OCI-M2 (cell line): ENCODE measurements around the gene ELL3.
"Not testable (repeated sequence)": the region's sequence is repeated elsewhere in the genome, so short reads cannot be mapped to it uniquely, and the experiment has no call there.

Source experiments
- DNase-seq: peaks from one replicate; lab custom pipeline; 2025; ENCODE audit not compliant: unreplicated experiment; lab: John Stamatoyannopoulos, UW

The ELL3 gene, protein sequence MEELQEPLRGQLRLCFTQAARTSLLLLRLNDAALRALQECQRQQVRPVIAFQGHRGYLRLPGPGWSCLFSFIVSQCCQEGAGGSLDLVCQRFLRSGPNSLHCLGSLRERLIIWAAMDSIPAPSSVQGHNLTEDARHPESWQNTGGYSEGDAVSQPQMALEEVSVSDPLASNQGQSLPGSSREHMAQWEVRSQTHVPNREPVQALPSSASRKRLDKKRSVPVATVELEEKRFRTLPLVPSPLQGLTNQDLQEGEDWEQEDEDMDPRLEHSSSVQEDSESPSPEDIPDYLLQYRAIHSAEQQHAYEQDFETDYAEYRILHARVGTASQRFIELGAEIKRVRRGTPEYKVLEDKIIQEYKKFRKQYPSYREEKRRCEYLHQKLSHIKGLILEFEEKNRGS

DNA sequence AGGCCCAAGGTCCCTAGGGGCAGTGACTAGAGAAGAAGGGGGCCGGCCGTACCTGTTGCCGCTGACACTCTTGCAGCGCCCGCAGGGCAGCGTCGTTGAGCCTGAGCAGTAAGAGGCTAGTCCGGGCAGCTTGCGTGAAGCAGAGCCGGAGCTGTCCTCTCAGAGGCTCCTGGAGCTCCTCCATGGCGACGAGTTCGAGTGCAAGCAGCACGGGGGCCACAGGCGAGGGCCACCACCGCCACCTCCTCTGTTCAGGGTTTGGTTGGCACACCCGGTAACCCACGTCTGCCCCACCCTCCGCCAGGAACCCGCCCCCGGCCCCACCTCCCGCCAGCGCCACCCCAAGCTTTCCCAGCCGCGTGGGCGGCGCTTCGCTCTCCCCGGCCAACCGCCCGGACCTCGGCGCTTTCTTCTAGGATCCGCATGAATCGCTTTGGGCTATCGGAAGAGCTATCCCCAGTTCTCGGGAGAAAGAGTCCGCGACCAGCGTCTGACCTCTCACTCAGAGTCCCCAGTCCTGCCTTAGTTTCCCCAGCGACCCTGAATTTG is at the start of gene ELL3:
TSS of gene ELL3 (minus strand) at position 249 of the 549 bp plus-strand sequence. CDS start at position 184, 65 bp downstream.
- DNase-seq = no peak

DNA sequence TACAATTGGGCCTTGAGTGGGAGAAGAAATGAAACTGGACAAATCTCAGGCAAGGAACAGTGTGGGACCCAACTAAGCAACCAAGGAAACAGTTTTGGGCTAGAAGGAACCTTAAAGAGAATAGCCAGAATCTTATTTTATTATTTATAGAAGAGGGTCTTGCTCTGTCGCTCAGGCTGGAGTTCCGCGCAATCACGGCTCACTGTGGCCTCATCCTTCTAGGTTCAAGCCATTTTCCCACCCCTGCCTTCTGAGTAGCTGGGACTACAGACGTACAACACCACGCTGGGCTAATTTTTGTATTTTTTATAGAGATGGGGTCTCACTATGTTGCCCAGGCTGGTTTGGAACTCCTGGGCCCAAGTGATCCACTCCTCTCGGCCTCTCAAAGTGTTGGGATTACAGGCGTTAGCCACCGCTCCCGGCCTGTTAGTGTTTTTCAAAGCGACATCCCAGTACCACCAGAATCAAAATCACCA is 49.3 kb upstream of the ELL3 start:
- DNase-seq = no peak

- not testable (repeated sequence) for DNase-seq
Measured at GRCh38 chr15:43825305-43825704, 48.5 kb upstream of the ELL3 start.

GRCh38 chr15:43824302-43825246 is 47.8 kb upstream of the ELL3 start, which contains the start of gene MFAP1:
TSS of gene MFAP1 (minus strand) at chr15:43824690. CDS start at chr15:43824569, 121 bp downstream.
- peak; percentile 72 for DNase-seq

- no peak for DNase-seq
Measured at GRCh38 chr15:43821505-43821904, 44.7 kb upstream of the ELL3 start.

- DNase-seq = not testable (repeated sequence)
Measured at GRCh38 chr15:43815064-43815463, 38.3 kb upstream of the ELL3 start.

GRCh38 chr15:43808960-43809678 is 32.4 kb upstream of the ELL3 start:
- DNase-seq = no peak

GRCh38 chr15:43808435-43808950 is 31.7 kb upstream of the ELL3 start:
- no peak for DNase-seq

DNA sequence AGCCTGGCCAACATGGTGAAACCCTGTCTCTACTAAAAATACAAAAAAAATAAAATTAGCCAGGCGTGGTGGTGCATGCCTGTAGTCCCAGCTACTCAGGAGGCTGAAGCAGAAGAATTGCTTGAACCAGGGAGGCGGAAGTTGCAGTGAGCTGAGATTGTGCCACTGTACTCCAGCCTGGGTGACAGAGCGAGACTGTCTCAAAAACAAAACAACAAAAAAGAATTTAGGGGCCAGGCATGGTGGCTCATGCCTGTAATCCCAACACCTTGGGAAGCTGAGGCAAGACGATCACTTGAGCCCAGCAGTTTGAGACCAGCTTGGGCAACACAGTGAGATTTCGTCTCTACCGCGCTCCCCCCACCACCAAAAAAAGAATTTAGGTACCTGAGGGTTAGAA is 25.9 kb upstream of the ELL3 start:
- not testable (repeated sequence) for DNase-seq

- peak; percentile 34 for DNase-seq
Measured at GRCh38 chr15:43800286-43801141, 23.7 kb upstream of the ELL3 start, which contains the start of gene HYPK. TSS of gene HYPK (plus strand) at chr15:43800599. CDS start at chr15:43800623, 24 bp downstream.

- DNase-seq = no peak
Measured at GRCh38 chr15:43799945-43800285, 23.1 kb upstream of the ELL3 start, which contains the start of gene SERINC4. TSS of gene SERINC4 (minus strand) at chr15:43800220. CDS start at chr15:43799986, 234 bp downstream.

GRCh38 chr15:43799209-43799944 is 22.6 kb upstream of the ELL3 start:
- no peak for DNase-seq

- no peak for DNase-seq
Measured at GRCh38 chr15:43796566-43796965, 19.8 kb upstream of the ELL3 start.

DNA sequence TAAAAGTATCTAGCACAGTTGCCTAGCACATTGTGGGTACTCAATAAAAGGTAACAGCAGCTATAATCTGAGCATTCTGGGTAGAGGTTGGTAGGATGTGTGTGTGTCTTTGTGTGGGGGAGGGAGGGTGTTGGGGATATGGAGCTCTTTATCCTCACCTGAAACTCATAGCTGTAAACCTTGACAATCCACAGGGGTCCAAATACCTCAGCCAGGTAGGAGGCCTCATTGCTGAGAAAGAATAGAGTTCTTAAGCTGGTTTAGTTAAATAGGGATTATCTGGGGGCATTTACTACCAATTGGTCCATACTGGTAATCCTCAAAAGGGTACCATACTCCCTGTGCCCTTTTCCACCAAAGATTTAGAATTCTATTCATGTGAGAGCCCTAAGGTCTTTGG is 19.2 kb upstream of the ELL3 start:
- no peak for DNase-seq

DNA sequence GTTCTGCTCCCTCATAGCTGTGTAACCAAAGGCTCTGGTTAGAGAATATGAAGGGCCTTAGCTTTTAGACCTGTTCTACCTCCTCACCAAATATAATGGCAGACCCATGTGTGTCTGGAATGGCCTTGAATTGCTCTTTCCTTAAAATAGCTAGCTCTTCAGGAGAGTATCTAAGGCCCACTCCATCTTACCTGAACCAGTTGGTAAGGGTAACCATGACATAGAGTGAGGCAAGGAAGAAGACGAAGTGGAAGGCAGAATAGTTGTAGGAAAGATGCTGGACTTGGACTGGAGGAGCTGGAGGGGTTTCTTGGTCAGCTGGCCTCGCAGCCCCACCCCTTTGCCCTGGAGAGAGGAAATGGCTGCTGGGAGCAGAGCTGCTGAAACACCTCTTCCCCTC is 18.4 kb upstream of the ELL3 start:
- no peak for DNase-seq

- DNase-seq = no peak
Measured at GRCh38 chr15:43794269-43795037, 17.7 kb upstream of the ELL3 start.

DNA sequence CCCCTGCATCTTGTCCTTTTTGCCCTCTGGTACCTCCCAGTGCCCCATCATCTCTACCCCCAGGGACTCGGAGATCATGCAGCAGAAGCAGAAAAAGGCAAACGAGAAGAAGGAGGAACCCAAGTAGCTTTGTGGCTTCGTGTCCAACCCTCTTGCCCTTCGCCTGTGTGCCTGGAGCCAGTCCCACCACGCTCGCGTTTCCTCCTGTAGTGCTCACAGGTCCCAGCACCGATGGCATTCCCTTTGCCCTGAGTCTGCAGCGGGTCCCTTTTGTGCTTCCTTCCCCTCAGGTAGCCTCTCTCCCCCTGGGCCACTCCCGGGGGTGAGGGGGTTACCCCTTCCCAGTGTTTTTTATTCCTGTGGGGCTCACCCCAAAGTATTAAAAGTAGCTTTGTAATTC is 16.9 kb upstream of the ELL3 start:
- no peak for DNase-seq
